HG03159 (cell line): ENCODE measurements around the gene TMEM196.
A peak's percentile ranks its signal among the peaks of the same experiment; 100 is the strongest.
"Not testable (repeated sequence)": the region's sequence is repeated elsewhere in the genome, so short reads cannot be mapped to it uniquely, and the experiment has no call there.

Source experiments
- ATAC-seq: cut with Tn5 transposase; IDR thresholded peaks from one replicate; pipeline ENCODE4 v1.9.1; 2021; ENCODE audit warnings: mild to moderate bottlenecking, moderate library complexity; ENCODE audit not compliant: unreplicated experiment

TMEM196 gene

DNA sequence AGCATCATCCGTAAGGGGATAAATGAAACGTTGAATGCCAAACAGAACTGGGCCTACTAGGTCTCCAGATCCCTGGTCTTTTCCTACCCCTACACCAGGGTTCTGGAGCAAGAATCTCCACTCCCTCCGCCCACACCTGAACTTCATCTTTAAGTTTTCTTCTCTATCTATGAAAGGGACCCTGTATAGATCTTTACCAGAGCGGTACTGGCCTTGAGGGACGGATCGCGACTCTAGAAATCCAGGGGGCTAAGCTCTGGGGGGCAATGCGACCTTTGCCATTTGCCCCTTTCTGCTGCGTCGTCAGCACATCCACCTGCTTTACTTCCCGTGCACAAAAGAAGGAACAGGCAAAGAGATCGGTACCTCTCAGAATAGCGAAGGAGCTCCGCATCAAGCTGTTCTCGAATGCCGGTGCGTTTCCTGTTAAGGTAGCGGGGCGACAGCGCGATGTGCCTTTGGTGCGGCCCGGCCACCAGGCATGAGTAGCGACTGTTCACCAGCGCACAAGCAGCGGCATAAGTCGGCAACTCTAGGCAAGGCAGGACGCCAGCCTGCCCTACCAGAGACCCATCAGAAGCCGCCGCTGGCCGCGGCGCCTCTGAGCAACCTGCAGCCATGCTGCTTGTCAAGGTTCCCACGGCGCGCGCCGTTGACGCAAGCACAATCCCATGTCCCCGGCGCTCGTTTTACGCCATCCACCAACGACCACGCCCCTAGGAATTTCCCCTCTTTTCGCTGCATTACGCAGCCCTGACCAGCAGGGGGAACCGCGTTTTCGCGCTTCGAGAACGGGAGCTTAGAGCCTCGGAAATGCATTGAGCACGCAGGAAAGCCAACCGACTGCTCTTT is 64.8 kb downstream of the TMEM196 start, which contains the start of gene POLR1F:
TSS of gene POLR1F (minus strand) at position 641 of the 852 bp plus-strand sequence. CDS start at position 620, 21 bp downstream.
- ATAC-seq: peak; percentile 98

- ATAC-seq: no peak
Observed at GRCh38 chr7:19707240-19707639, 66.2 kb downstream of the TMEM196 start.

DNA sequence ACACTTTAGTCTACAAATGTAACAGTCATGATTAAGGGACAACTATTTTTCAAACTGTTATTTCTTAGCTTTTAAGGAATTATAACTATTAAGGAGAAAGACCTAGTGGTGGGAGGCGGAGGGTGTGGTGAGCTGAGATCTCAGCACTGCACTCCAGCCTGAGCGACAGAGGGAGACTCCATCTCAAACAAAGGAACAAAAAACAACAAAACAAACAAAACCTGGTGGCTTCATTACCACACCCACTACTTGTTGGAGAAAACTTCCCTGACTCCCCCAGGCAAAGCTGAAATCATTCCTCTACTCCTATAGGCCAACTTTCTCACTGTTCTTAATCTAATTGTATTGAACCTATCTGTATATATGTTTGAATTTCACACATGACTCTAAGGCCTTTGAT is 67.8 kb downstream of the TMEM196 start:
- ATAC-seq: no peak

DNA sequence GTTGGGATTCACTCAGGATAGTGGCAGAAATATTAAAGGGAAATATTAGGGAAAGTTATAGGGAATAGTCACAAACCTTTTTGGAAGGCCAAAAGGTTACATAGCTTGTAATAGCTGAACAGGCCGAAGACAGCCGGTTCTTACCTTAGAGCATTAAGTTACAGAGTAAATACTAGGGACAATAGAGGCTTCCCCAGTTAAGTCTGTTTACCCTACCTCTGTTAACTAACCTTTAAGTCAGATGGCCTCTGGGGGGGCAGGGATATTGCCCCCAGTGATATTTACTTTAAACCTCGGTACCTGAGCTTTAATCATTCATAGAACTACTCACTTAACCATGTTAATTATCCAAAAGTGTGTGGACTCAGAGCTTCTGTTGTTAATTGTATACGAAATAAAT is 71.9 kb downstream of the TMEM196 start:
- no peak for ATAC-seq

- ATAC-seq: no peak
Observed at GRCh38 chr7:19700936-19701335, 72.5 kb downstream of the TMEM196 start.

- ATAC-seq: no peak
Observed at GRCh38 chr7:19698331-19698730, 75.1 kb downstream of the TMEM196 start.

DNA sequence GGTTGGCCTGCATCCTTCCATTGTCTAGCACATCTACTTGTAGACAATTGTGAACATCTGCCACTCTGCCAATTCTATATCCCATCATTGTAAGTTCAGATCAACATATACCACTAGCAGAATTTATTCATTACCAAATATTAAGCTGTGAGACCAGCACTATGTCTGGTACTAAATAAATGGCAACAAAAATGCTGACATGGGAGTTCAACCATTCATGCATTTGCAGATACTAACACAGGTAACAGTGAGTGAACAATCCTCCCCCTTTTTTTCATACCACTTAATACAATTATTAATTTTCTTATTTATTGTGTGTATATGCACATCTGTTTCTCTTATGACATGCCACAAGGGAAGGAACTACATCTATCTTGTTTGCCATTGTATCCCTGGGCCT is 76.5 kb downstream of the TMEM196 start:
- ATAC-seq: no peak

GRCh38 chr7:19692111-19692828 is 81.1 kb downstream of the TMEM196 start:
- ATAC-seq: no peak

GRCh38 chr7:19690736-19691135 is 82.7 kb downstream of the TMEM196 start:
- no peak for ATAC-seq

GRCh38 chr7:19689130-19689529 is 84.3 kb downstream of the TMEM196 start:
- ATAC-seq: not testable (repeated sequence)

DNA sequence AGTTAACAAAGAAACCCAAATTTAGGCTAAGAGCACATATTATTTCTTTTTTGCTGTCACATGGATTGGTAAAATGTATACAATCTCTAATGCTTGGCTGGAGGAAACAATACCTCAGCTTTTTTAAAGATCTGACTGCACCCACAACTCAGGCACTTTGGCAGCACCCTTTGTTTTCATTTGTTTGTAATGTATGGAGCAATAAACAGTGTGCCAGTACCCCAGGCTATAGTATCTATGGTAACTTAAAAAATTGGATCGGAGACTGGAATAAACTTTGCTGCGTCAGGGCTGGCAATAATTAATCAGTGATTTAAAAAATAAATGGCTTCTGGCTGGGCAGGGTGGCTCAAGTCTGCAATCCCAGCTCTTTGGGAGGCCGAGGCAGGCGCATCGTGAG is 91.8 kb downstream of the TMEM196 start:
- no peak for ATAC-seq

- ATAC-seq: peak; percentile 74
Observed at GRCh38 chr7:19677180-19677579, 96.2 kb downstream of the TMEM196 start.

DNA sequence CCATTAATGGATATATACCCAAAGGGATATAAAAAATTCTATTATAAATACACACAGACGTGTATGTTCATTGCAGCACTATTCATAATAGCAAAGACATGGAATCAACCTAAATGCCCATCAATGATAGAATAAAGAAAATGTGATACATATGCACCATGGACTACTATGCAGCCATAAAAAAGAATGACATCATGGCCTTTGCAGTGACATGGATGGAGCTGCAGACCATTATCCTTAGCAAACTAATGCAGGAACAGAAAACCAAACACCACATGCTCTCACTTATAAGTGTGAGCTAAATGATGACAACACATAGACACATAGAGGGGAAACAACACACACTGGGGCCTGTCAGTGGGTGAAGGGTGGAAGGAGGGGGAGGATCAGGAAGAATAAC is 97.6 kb downstream of the TMEM196 start:
- ATAC-seq: no peak

DNA sequence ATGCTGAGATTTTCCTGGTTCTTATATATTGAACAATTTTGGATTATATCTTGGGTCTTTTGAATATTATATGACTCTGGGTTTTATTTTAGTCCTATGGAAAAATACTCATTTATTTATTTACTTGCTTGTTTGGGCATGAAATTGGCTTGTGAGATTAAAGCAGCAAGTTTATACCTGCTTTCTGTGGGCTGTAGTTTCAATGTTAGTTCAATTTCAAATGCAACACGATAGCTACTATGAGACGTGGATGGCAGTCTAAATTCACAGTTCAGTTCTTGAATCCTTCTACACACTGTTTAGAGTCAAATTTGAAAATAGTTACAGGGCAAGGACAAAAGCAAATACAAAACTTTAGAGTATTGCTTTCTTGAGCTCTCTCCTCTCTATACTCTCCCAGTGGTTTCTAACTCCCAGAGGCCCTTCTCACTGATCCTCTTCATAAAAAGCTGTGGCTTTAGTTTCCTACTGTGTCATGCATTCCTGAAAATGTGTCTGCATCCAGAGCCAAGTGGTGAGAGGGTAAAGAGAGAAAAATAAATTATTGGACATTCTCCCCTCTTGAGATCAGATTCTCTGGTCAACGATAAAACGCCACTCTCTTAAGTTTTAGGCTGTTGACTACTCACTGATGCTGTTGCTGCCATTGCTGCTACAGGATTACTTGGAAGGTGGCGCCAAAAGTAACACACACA is 99.0 kb downstream of the TMEM196 start:
- ATAC-seq: no peak

GRCh38 chr7:19670806-19671205 is 102.6 kb downstream of the TMEM196 start:
- ATAC-seq: no peak
